BLaER1 (cell line): ENCODE results near the gene CTRB2.
"Not testable (repeated sequence)": the region's sequence is repeated elsewhere in the genome, so short reads cannot be mapped to it uniquely, and the experiment has no call there.

Experiments
- H3K27ac ChIP-seq: shearing (Covaris generic); formaldehyde crosslinking; 2 replicates; pipeline ENCODE4 v1.8.1; 2022
- H3K27me3 ChIP-seq: shearing (Covaris generic); formaldehyde crosslinking; 2 replicates; pipeline ENCODE4 v1.8.1; 2022
- H3K36me3 ChIP-seq: shearing (Covaris generic); formaldehyde crosslinking; 2 replicates; pipeline ENCODE4 v1.8.1; 2022
- H3K4me1 ChIP-seq: shearing (Covaris generic); formaldehyde crosslinking; 2 replicates; pipeline ENCODE4 v1.8.1; 2022
- H3K4me2 ChIP-seq: shearing (Covaris generic); formaldehyde crosslinking; 2 replicates; pipeline ENCODE4 v1.8.1; 2022
- H3K4me3 ChIP-seq: shearing (Covaris generic); formaldehyde crosslinking; 2 replicates; pipeline ENCODE4 v1.8.1; 2022
- H3K9ac ChIP-seq: shearing (Covaris generic); formaldehyde crosslinking; 2 replicates; pipeline ENCODE4 v1.8.1; 2022
- H3K9me3 ChIP-seq: shearing (Covaris generic); formaldehyde crosslinking; 2 replicates; pipeline ENCODE4 v1.8.1; 2022
- H4K20me1 ChIP-seq: shearing (Covaris generic); formaldehyde crosslinking; 2 replicates; pipeline ENCODE4 v1.8.1; 2022
- Cebpa-rat ChIP-seq: shearing (Covaris generic); IDR thresholded peaks from 2 replicates; pipeline ENCODE4 v1.8.1; 2022

CTRB2 gene

DNA sequence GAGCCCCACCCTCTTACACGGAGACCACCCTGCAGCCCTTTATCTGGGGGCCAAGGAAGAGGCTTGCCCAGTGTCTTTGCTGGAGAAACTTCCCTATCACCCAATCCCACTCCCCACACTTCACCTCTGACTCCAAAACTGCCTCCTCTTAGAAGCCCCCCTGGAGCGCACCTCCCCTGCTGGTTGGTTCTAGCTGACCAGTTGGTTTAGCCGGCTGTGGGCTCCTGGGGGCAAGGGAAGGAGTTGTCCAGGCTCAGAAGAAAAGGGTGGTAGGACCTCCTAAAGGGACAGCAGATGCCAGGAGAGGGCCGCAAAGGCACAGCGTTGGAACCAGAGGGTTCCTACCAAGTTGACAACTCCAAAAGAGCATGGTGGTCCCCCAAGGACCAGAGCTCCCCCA is 42.5 kb upstream of the CTRB2 start:
- Histone ChIP-seq H3K4me1 (peaks cover 37% of the 10 kb centered on the region), H3K4me2 (no peak overlapping the region), H3K36me3 (no peaks in the 10 kb centered on the region), H3K9me3 (no peaks in the 10 kb centered on the region), H3K9ac (no peak overlapping the region), H3K27me3 (peaks cover 75% of the 10 kb centered on the region), H3K4me3 (no peak overlapping the region), H4K20me1 (peaks cover 80% of the 10 kb centered on the region), H3K27ac (no peak overlapping the region)
- no peak for TF ChIP-seq Cebpa-rat

- Histone ChIP-seq H3K36me3 (no peaks in the 10 kb centered on the region), H4K20me1 (peaks cover 73% of the 10 kb centered on the region), H3K9ac (no peak overlapping the region), H3K27me3 (peaks cover 70% of the 10 kb centered on the region), H3K9me3 (no peaks in the 10 kb centered on the region), H3K4me3 (no peak overlapping the region), H3K4me1 (peaks cover 44% of the 10 kb centered on the region), H3K4me2 (peak overlapping the region; percentile 39), H3K27ac (no peak overlapping the region)
- TF ChIP-seq Cebpa-rat = no peak
Measured at GRCh38 chr16:75248536-75249380, 41.8 kb upstream of the CTRB2 start.

GRCh38 chr16:75248142-75248535 is 41.2 kb upstream of the CTRB2 start:
- H3K9ac ChIP-seq = no peak overlapping the region
- TF ChIP-seq Cebpa-rat = no peak
- peaks cover 64% of the 10 kb centered on the region for H3K27me3 ChIP-seq
- no peak overlapping the region for H3K27ac ChIP-seq
- no peaks in the 10 kb centered on the region for H3K36me3 ChIP-seq
- H3K4me3 ChIP-seq = no peak overlapping the region
- H3K4me1 ChIP-seq = peaks cover 46% of the 10 kb centered on the region
- peak overlapping the region; percentile 39 for H3K4me2 ChIP-seq
- no peaks in the 10 kb centered on the region for H3K9me3 ChIP-seq
- H4K20me1 ChIP-seq = peaks cover 67% of the 10 kb centered on the region

DNA sequence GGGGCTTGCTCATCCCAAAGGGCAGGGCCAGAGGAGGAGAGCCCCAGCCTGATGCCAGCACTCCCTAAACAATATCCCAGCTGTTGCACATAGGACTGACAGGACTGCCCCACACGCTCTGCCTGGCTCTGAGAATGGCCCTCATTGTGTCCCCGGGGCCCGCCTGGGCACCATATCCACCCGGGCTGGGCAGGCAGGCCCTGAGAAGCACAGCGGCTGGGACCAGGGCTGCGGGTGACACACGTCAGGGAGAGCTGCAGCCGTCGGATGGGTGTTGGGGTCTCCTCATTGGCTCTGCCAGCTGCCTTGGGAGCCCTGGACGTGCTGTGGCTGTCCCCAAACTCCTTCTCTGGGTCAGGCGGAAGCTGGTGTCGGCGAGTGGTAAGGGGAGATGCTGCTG is 40.3 kb upstream of the CTRB2 start:
- Histone ChIP-seq H3K9ac (no peak overlapping the region), H3K36me3 (no peaks in the 10 kb centered on the region), H3K9me3 (no peaks in the 10 kb centered on the region), H3K27me3 (peaks cover 55% of the 10 kb centered on the region), H3K4me3 (no peak overlapping the region), H4K20me1 (peaks cover 58% of the 10 kb centered on the region), H3K4me2 (no peak overlapping the region), H3K4me1 (peaks cover 46% of the 10 kb centered on the region), H3K27ac (no peak overlapping the region)
- no peak for TF ChIP-seq Cebpa-rat

DNA sequence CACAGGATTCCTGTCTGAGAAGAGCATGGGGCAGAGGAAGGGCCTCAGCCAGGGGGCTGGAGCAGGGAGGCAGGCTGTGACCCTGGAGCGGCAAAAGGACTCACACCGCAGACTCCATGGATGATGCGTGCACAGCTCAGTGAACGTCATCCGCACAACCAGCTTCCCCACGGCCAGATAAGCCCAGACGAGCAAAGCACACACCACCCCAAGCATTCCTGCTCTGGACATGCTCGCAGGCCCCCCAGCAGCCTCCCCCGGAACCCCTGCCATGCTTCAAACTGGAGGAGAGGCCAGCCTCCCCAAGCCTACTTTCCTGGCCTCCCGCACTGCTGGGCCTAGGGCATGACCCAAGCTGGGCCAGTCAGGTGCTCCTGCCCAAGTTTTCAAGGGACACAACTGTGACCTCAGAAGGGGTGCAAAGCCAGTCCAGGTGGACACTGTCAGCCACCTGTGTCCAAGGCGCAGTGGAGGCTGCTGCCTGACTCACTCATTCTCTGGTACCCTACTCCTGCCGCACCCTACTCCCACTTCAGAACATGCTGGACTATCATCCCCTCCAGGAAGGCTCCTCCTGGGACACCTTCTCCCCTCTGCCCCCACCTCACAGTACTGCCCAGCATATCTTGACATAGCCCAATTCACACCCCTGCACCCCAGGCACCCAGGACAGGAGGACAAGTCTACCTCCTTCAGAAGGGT is 39.7 kb upstream of the CTRB2 start:
- Histone ChIP-seq H3K36me3 (no peaks in the 10 kb centered on the region), H3K27ac (no peak overlapping the region), H4K20me1 (peaks cover 53% of the 10 kb centered on the region), H3K27me3 (peaks cover 49% of the 10 kb centered on the region), H3K9ac (no peak overlapping the region), H3K4me2 (no peak overlapping the region), H3K4me3 (no peak overlapping the region), H3K4me1 (peaks cover 46% of the 10 kb centered on the region), H3K9me3 (no peaks in the 10 kb centered on the region)
- no peak for TF ChIP-seq Cebpa-rat

DNA sequence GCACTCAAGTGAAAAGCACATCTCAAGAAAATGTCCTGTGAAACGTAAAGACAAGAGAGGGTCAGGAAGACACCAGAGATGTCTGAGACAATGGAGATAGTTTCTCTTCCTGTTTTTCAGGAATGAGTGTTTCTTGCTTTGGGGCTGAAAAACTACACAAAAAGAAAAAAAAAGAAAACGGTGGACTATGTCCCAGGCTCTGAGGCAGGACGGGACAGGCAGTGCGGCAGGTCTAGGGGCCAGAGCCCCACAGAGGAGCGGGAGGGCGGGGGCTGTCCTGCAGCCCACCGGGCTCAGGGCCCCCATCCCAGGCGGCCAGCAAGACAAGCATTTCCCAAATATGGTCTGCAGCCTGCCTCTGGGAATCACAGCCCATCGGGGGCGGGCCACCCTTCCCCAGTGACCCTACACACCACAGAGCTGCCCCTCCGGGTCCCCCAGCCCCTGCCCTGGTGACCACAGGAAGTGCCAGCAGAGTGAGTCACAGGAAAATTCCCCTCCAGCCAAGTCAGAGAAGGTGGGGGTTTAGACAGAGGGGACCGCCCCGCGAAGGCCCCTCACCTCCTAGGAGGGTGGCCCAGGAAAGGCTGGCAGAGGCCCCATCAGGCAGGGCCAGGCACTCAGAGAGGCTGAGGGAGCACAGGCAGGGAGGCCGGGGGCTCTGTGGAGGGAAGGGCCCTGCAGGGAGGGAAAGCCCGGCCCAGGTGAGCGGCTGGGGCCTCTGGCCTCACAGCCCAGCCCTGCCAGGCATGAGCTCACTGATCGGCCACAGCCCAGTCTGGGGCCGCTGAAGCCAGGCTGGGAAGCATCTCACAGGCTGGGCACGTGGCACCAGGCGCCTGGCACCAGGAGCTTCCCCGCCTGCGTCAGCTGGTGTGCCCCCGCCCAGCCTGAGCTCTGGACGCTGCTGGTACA is 38.1 kb upstream of the CTRB2 start:
- Histone ChIP-seq H3K27ac (no peak overlapping the region; the same call in 1 of the 2 replicates), H3K27me3 (peaks cover 34% of the 10 kb centered on the region), H3K9me3 (no peaks in the 10 kb centered on the region), H4K20me1 (peaks cover 38% of the 10 kb centered on the region), H3K36me3 (no peaks in the 10 kb centered on the region), H3K4me2 (peak overlapping the region; percentile 78), H3K4me3 (no peak overlapping the region), H3K4me1 (peaks cover 33% of the 10 kb centered on the region), H3K9ac (no peak overlapping the region)
- TF ChIP-seq Cebpa-rat = no peak

GRCh38 chr16:75244225-75244809 is 37.4 kb upstream of the CTRB2 start:
- Histone ChIP-seq H3K4me2 (peak overlapping the region; percentile 78), H3K27me3 (peaks cover 26% of the 10 kb centered on the region), H4K20me1 (peaks cover 31% of the 10 kb centered on the region), H3K9ac (no peak overlapping the region), H3K9me3 (no peaks in the 10 kb centered on the region), H3K4me1 (peaks cover 34% of the 10 kb centered on the region), H3K27ac (0 out of 2 replicates have a peak overlapping the region, but pooled peaks have one; percentile 27), H3K4me3 (no peak overlapping the region), H3K36me3 (no peaks in the 10 kb centered on the region)
- TF ChIP-seq Cebpa-rat = no peak

DNA sequence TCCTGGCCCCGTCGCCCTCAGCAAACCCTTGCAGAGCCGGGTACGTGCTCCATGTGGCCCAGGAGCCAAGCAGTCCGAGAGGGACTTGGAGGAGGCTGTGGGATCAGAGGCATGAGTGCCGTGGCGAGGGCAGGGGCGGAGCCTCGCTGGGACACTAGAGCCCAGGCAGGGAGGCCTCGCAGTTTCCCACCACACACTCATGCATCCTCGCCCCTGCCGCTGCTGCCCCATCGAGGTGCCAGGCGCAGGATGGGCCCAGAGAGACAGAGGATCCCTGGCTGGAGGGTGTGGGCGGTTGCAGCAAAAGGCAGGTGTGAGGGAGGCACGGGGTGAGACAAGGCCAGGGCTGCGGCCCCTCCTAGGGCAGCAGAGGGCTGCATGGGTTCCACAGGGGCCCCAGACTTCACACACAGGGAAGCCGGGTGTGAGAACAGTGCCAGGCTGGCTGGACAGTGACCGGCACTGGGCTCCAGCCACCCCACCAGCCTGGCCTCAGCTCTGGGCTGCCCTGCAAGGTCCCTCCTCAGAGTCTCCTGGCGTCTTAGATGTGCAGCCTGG is 36.8 kb upstream of the CTRB2 start:
- Histone ChIP-seq H4K20me1 (peaks cover 25% of the 10 kb centered on the region), H3K27ac (no peak overlapping the region), H3K36me3 (no peaks in the 10 kb centered on the region), H3K4me3 (no peak overlapping the region), H3K4me2 (peak overlapping the region; percentile 78), H3K4me1 (peaks cover 40% of the 10 kb centered on the region), H3K9me3 (no peaks in the 10 kb centered on the region), H3K27me3 (peaks cover 20% of the 10 kb centered on the region), H3K9ac (no peak overlapping the region)
- no peak for TF ChIP-seq Cebpa-rat

- H3K4me2 ChIP-seq, H3K9me3 ChIP-seq, H3K4me3 ChIP-seq, H3K9ac ChIP-seq, H3K36me3 ChIP-seq, H3K27me3 ChIP-seq, H3K27ac ChIP-seq: not testable (repeated sequence)
- H4K20me1 ChIP-seq = peaks cover 13% of the 10 kb centered on the region
- H3K4me1 ChIP-seq = peaks cover 40% of the 10 kb centered on the region
Measured at GRCh38 chr16:75242436-75243078, 35.6 kb upstream of the CTRB2 start.
